Astrocyte (in vitro differentiated cells and primary cell): Measurements from ENCODE around the gene CLEC4E.

ENCODE experiments used
- CTCF ChIP-seq: IDR thresholded peaks from 2 replicates; pipeline ENCODE4 v1.5.1; 2011; ENCODE audit warnings: low read depth, mild to moderate bottlenecking, inconsistent platforms, low read length, moderate library complexity; ENCODE audit not compliant: insufficient read depth
- EZH2 ChIP-seq: IDR thresholded peaks from 2 replicates; pipeline ENCODE4 v1.6.1; 2012; ENCODE audit warnings: mild to moderate bottlenecking, low read length, inconsistent platforms; ENCODE audit not compliant: insufficient read depth

- TF ChIP-seq CTCF (no peak), EZH2 (no peak)
Measured at GRCh38 chr12:8493084-8493483, 47.6 kb downstream of the CLEC4E start.
